ENCODE measurements around the gene BRD1.

DNA sequence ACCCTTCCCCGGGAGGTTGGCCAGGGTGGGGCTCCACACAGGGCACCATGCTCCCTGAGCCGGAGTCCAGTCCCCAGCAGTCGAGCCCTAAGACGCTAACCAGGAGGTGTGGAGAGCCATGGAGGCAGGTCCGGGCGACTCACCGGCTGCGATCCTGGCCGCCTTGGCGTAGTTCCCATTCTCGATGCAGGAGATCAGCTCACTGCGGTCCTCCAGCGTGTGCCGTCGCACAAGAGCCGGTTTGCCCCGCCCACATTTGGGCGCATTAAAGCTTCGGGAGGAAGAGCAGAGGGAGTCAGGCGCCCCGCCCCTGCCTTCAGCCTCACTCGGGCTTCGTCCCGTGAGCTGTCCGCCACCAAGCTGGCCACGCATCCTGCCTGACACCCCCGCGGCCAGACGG lies 50.8 kb downstream of the BRD1 start:
- TF ChIP-seq, protein P1, sequence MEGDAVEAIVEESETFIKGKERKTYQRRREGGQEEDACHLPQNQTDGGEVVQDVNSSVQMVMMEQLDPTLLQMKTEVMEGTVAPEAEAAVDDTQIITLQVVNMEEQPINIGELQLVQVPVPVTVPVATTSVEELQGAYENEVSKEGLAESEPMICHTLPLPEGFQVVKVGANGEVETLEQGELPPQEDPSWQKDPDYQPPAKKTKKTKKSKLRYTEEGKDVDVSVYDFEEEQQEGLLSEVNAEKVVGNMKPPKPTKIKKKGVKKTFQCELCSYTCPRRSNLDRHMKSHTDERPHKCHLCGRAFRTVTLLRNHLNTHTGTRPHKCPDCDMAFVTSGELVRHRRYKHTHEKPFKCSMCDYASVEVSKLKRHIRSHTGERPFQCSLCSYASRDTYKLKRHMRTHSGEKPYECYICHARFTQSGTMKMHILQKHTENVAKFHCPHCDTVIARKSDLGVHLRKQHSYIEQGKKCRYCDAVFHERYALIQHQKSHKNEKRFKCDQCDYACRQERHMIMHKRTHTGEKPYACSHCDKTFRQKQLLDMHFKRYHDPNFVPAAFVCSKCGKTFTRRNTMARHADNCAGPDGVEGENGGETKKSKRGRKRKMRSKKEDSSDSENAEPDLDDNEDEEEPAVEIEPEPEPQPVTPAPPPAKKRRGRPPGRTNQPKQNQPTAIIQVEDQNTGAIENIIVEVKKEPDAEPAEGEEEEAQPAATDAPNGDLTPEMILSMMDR (IDR thresholded peaks at IDR 0.05) = no peak
- no peak for TF ChIP-seq POLR2A (IDR thresholded peaks at IDR 0.05)
